Neural cell (in vitro differentiated cells): Measurements from ENCODE around the gene PLD5.
"Not testable (repeated sequence)": the region's sequence is repeated elsewhere in the genome, so short reads cannot be mapped to it uniquely, and the experiment has no call there.

Experiments
- EP300 ChIP-seq: fragments of 450-650 bp; conservative IDR thresholded peaks from 2 replicates; pipeline ENCODE4 v1.6.1; 2014; ENCODE audit warnings: antibody characterized with exemption, mild to moderate bottlenecking, moderate library complexity; ENCODE audit not compliant: poor library complexity, severe bottlenecking
- MXI1 ChIP-seq: fragments of 450-650 bp; conservative IDR thresholded peaks from 2 replicates; pipeline ENCODE4 v1.6.1; 2014; ENCODE audit warnings: antibody characterized with exemption, mild to moderate bottlenecking; ENCODE audit not compliant: poor library complexity, severe bottlenecking
- POLR2AphosphoS5 ChIP-seq: IDR thresholded peaks from 2 replicates; pipeline ENCODE4 v1.6.1; 2012
- RAD21 ChIP-seq: fragments of 450-650 bp; conservative IDR thresholded peaks from 2 replicates; pipeline ENCODE4 v1.6.1; 2014; ENCODE audit warnings: antibody characterized with exemption, mild to moderate bottlenecking, moderate library complexity
- SMC3 ChIP-seq: fragments of 450-650 bp; conservative IDR thresholded peaks from 2 replicates; pipeline ENCODE4 v1.6.1; 2014; ENCODE audit warnings: antibody characterized with exemption, mild to moderate bottlenecking, moderate library complexity; ENCODE audit not compliant: poor library complexity
- TAF1 ChIP-seq: IDR thresholded peaks from 2 replicates; pipeline ENCODE4 v1.6.1; 2012; ENCODE audit warnings: low read depth
- TF ChIP-seq, protein P1 (sequence below): fragments of 450-650 bp; IDR thresholded peaks from 2 replicates; pipeline ENCODE4 v1.5.1; 2014; ENCODE audit warnings: antibody characterized with exemption, mild to moderate bottlenecking, moderate library complexity; ENCODE audit not compliant: poor library complexity, severe bottlenecking

- TF ChIP-seq, protein P1, sequence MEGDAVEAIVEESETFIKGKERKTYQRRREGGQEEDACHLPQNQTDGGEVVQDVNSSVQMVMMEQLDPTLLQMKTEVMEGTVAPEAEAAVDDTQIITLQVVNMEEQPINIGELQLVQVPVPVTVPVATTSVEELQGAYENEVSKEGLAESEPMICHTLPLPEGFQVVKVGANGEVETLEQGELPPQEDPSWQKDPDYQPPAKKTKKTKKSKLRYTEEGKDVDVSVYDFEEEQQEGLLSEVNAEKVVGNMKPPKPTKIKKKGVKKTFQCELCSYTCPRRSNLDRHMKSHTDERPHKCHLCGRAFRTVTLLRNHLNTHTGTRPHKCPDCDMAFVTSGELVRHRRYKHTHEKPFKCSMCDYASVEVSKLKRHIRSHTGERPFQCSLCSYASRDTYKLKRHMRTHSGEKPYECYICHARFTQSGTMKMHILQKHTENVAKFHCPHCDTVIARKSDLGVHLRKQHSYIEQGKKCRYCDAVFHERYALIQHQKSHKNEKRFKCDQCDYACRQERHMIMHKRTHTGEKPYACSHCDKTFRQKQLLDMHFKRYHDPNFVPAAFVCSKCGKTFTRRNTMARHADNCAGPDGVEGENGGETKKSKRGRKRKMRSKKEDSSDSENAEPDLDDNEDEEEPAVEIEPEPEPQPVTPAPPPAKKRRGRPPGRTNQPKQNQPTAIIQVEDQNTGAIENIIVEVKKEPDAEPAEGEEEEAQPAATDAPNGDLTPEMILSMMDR: not testable (repeated sequence)
- TF ChIP-seq SMC3, TAF1, MXI1, EP300, POLR2AphosphoS5, RAD21: not testable (repeated sequence)
Observed at GRCh38 chr1:242058181-242058580, 466.3 kb downstream of the PLD5 start.
